ENCODE data around the gene CST11. TPM values are rescaled to one million over a fixed set of nuclear protein-coding genes. Genes with fewer than 3 reads are reported as not detected.

The CST11 gene
- total and polyA plus RNA-seq, 2 donors (not counting 3 experiments of a cell fraction or from before 2014, with no cell fraction given) = not detected

GRCh38 chr20:23441850-23442313 is 10.8 kb downstream of the CST11 start:
- Histone ChIP-seq H3K36me3 (ENCODE audit: control insufficient read depth in 2 of 2, extremely low read depth in 1 of 2, insufficient read depth in 2 of 2, low read length in 2 of 2) (no peaks in the 10 kb centered on the region), H3K79me2 (ENCODE audit: control insufficient read depth, insufficient read depth, low read length) (no peaks in the 10 kb centered on the region), H3K4me3 (replicated peaks in 1 of 3; ENCODE audit: insufficient read depth in 1 of 3, low read depth in 1 of 3, low read length in 3 of 3) (no peak overlapping the region), H3K9me1 (replicated peaks; ENCODE audit: control insufficient read depth, extremely low read depth, insufficient read depth, low read length) (no peaks in the 10 kb centered on the region), H3K9me3 (replicated peaks; ENCODE audit: control insufficient read depth, insufficient read depth, low read length) (no peaks in the 10 kb centered on the region), H3K4me2 (ENCODE audit: insufficient read depth, low read length) (no peak overlapping the region), H3K27ac (ENCODE audit: insufficient read depth, low read depth, low read length) (no peak overlapping the region), H3K4me1 (ENCODE audit: control insufficient read depth, extremely low read depth, insufficient read depth, low read length) (no peaks in the 10 kb centered on the region), H3K27me3 (ENCODE audit: control insufficient read depth in 2 of 2, insufficient read depth in 2 of 2, low read length in 2 of 2) (no peaks in the 10 kb centered on the region), H4K20me1 (replicated peaks; ENCODE audit: control insufficient read depth, extremely low read depth, insufficient read depth, low read length) (no peaks in the 10 kb centered on the region), H2AFZ (ENCODE audit: low read depth, low read length) (no peak overlapping the region), H3K9ac (replicated peaks; ENCODE audit: extremely low read depth, insufficient read depth, low read length) (no peak overlapping the region)
- POLR2A ChIA-PET = no interaction called here
- BruUV-seq (replicated peaks) = no TSS peak
- intact Hi-C loops (cut with micrococcal nuclease) (loop anchor here (1.0 to 5.0 kb wide), 2 partner anchors 164 to 225 kb away; no protein-coding TSS in a partner anchor), dilution Hi-C loops (cut with MboI; ENCODE audit: extremely low pct_ligation_motif_present, low sequenced_read_pairs) (no loop called here)
- TF ChIP-seq CTCF (IDR thresholded peaks at IDR 0.05; ENCODE audit: extremely low read depth in 1 of 2, insufficient read depth in 1 of 2, low read depth in 1 of 2, low read length in 2 of 2) (peak; percentile 80 to 90), POLR2A (IDR thresholded peaks at IDR 0.05; ENCODE audit: low read depth, low read length) (no peak), EZH2 (IDR thresholded peaks at IDR 0.05; ENCODE audit: borderline replicate concordance, low read depth, low read length, severe bottlenecking) (no peak), POLR2AphosphoS5 (IDR thresholded peaks at IDR 0.05; ENCODE audit: insufficient read depth, low read depth, low read length) (no peak)
- FAIRE-seq = peak; percentile 85
- DNase-seq (ENCODE audit: low read depth, low spot score) = peak; percentile 77
- CTCF ChIA-PET = interaction anchor here (0.6 to 4.1 kb wide), 17 partner anchors 10 to 226 kb away, joined by 3 to 31 read pairs (median 4); partner anchors contain the start of genes CST11, NAPB and NXT1

DNA sequence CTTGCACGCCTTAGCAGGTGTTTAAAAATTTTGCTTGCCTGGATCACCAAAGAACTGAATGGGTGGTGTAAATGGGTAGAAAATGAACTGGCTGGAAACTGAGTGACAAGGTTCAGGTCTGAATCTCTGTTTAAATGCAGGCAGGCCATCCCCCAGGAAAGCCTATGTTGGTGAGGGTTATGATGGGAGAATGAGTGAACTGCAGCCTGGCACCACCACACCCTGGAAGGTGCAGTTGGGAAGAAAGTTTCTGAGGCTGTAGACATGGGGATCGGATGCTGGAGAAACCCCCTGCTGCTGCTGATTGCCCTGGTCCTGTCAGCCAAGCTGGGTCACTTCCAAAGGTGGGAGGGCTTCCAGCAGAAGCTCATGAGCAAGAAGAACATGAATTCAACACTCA is 12.7 kb downstream of the CST11 start:
- no peak overlapping the region for H3K4me3 ChIP-seq (replicated peaks in 1 of 3; ENCODE audit: insufficient read depth in 1 of 3, low read depth in 1 of 3, low read length in 3 of 3)
- H3K36me3 ChIP-seq (ENCODE audit: control insufficient read depth in 2 of 2, extremely low read depth in 1 of 2, insufficient read depth in 2 of 2, low read length in 2 of 2) = no peaks in the 10 kb centered on the region
- H4K20me1 ChIP-seq (replicated peaks; ENCODE audit: control insufficient read depth, extremely low read depth, insufficient read depth, low read length) = no peaks in the 10 kb centered on the region
- DNase-seq (ENCODE audit: low read depth, low spot score) (no peak), FAIRE-seq (no peak)
- ChIA-PET CTCF (interaction anchor here (0.7 kb wide), 1 partner anchor 90 kb away, joined by 4 read pairs; no protein-coding TSS in a partner anchor), POLR2A (no interaction called here)
- H3K4me2 ChIP-seq (ENCODE audit: insufficient read depth, low read length) = no peak overlapping the region
- intact Hi-C loops (cut with micrococcal nuclease) (loop anchor here (5.0 kb wide), 1 partner anchor 227 kb away; no protein-coding TSS in a partner anchor), dilution Hi-C loops (cut with MboI; ENCODE audit: extremely low pct_ligation_motif_present, low sequenced_read_pairs) (no loop called here)
- no peak overlapping the region for H3K9ac ChIP-seq (replicated peaks; ENCODE audit: extremely low read depth, insufficient read depth, low read length)
- H2AFZ ChIP-seq (ENCODE audit: low read depth, low read length) = no peak overlapping the region
- H3K9me1 ChIP-seq (replicated peaks; ENCODE audit: control insufficient read depth, extremely low read depth, insufficient read depth, low read length) = no peaks in the 10 kb centered on the region
- no peak overlapping the region for H3K27ac ChIP-seq (ENCODE audit: insufficient read depth, low read depth, low read length)
- BruUV-seq (replicated peaks) = no TSS peak
- H3K27me3 ChIP-seq (ENCODE audit: control insufficient read depth in 2 of 2, insufficient read depth in 2 of 2, low read length in 2 of 2) = no peaks in the 10 kb centered on the region
- no peaks in the 10 kb centered on the region for H3K9me3 ChIP-seq (replicated peaks; ENCODE audit: control insufficient read depth, insufficient read depth, low read length)
- H3K79me2 ChIP-seq (ENCODE audit: control insufficient read depth, insufficient read depth, low read length) = no peaks in the 10 kb centered on the region
- H3K4me1 ChIP-seq (ENCODE audit: control insufficient read depth, extremely low read depth, insufficient read depth, low read length) = no peaks in the 10 kb centered on the region
- TF ChIP-seq, protein P1, sequence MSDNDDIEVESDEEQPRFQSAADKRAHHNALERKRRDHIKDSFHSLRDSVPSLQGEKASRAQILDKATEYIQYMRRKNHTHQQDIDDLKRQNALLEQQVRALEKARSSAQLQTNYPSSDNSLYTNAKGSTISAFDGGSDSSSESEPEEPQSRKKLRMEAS (IDR thresholded peaks at IDR 0.05; ENCODE audit: insufficient read depth, insufficient read length) = no peak
- TF ChIP-seq CTCF (IDR thresholded peaks at IDR 0.05; ENCODE audit: extremely low read depth in 1 of 2, insufficient read depth in 1 of 2, low read depth in 1 of 2, low read length in 2 of 2) (no peak), POLR2AphosphoS5 (IDR thresholded peaks at IDR 0.05; ENCODE audit: insufficient read depth, low read depth, low read length) (no peak), FOS (IDR thresholded peaks at IDR 0.05; ENCODE audit: borderline replicate concordance, insufficient read depth, low read length) (no peak), MYC (IDR thresholded peaks at IDR 0.05; ENCODE audit: low read depth, low read length) (no peak), GATA2 (IDR thresholded peaks at IDR 0.05; ENCODE audit: insufficient read depth, insufficient read length, low read depth, low read length) (no peak), JUN (IDR thresholded peaks at IDR 0.05; ENCODE audit: borderline replicate concordance, insufficient read depth, insufficient read length, low read depth) (no peak), EZH2 (IDR thresholded peaks at IDR 0.05; ENCODE audit: borderline replicate concordance, low read depth, low read length, severe bottlenecking) (no peak), POLR2A (IDR thresholded peaks at IDR 0.05; ENCODE audit: low read depth, low read length) (no peak)
